HL-60 (cell line): ENCODE data around the gene CIAO3.

Experiments
- DNase-seq, 2 experiments: peaks; one replicate each; pipeline ENCODE4 v3.0.0-alpha.2; 2010 to 2020; ENCODE audit warnings: low read depth in 1 of 2, low spot score in 1 of 2
- H3K27ac ChIP-seq: fragments of 250-450 bp; sonication (Bioruptor Pico); replicated peaks from 2 replicates; pipeline ENCODE4 v1.5.1; 2020; ENCODE audit warnings: mild to moderate bottlenecking, moderate library complexity
- H3K27me3 ChIP-seq: fragments of 250-450 bp; sonication (Bioruptor Pico); 2 replicates; pipeline ENCODE4 v1.5.1; 2021; ENCODE audit warnings: mild to moderate bottlenecking, moderate library complexity; ENCODE audit not compliant: insufficient read depth, poor library complexity, severe bottlenecking
- H3K4me3 ChIP-seq: replicated peaks from 2 replicates; pipeline ENCODE4 v1.5.1; 2011; ENCODE audit warnings: mild to moderate bottlenecking, control low read depth, low read length; ENCODE audit not compliant: insufficient read depth
- CTCF ChIP-seq: IDR thresholded peaks from one replicate; pipeline ENCODE4 v1.5.1; 2011; ENCODE audit warnings: low read length, control low read depth, inconsistent platforms; ENCODE audit not compliant: insufficient read depth
- GABPA ChIP-seq: IDR thresholded peaks from 2 replicates; pipeline ENCODE4 v1.6.1; 2012; ENCODE audit warnings: low read depth
- POLR2AphosphoS5 ChIP-seq: IDR thresholded peaks from 2 replicates; pipeline ENCODE4 v1.6.1; 2012; ENCODE audit warnings: low read depth
- REST ChIP-seq: IDR thresholded peaks from 2 replicates; pipeline ENCODE4 v1.6.1; 2012; ENCODE audit warnings: low read depth; ENCODE audit not compliant: insufficient replicate concordance
- SPI1 ChIP-seq: IDR thresholded peaks from 2 replicates; pipeline ENCODE4 v1.6.1; 2012; ENCODE audit warnings: low read depth, mild to moderate bottlenecking, borderline replicate concordance

CIAO3 gene

GRCh38 chr16:718922-719321 is 21.9 kb downstream of the CIAO3 start:
- H3K4me3 ChIP-seq = no peak overlapping the region

GRCh38 chr16:718389-718788 is 22.4 kb downstream of the CIAO3 start:
- Histone ChIP-seq H3K27me3 (peaks cover 7% of the 10 kb centered on the region), H3K4me3 (no peak overlapping the region), H3K27ac (no peak overlapping the region)
- TF ChIP-seq POLR2AphosphoS5 (no peak), GABPA (no peak), REST (no peak), SPI1 (no peak), CTCF (no peak)
- no peak for DNase-seq

More at GRCh38 chr16:718922-719321, 21.9 kb downstream of the CIAO3 start:
- TF ChIP-seq REST (no peak), SPI1 (no peak), POLR2AphosphoS5 (no peak), CTCF (no peak), GABPA (no peak)
- H3K27ac ChIP-seq = no peak overlapping the region
- peaks cover 7% of the 10 kb centered on the region for H3K27me3 ChIP-seq
- no peak for DNase-seq

- DNase-seq = no peak
- peaks cover 7% of the 10 kb centered on the region for H3K27me3 ChIP-seq
- TF ChIP-seq REST (no peak), POLR2AphosphoS5 (no peak), SPI1 (no peak), CTCF (no peak), GABPA (no peak)
- H3K4me3 ChIP-seq = no peak overlapping the region
- H3K27ac ChIP-seq = no peak overlapping the region
Observed at GRCh38 chr16:717450-718245, 23.1 kb downstream of the CIAO3 start.
